Calu3 (cell line): ENCODE measurements around the gene ZSCAN5C. TPM values are rescaled to one million over a fixed set of nuclear protein-coding genes. Genes with fewer than 3 reads are reported as not detected.

ENCODE experiments used
- BruUV-seq: library from RNA; stranded (reverse); fragments of 400-500 nt; replicated peaks from 2 replicates; lab custom pipeline; 2021; lab: Mats Ljungman, UMichigan
- CTCF ChIA-PET: fragments of 300-600 bp; sonication (Branson Sonifier 250); formaldehyde crosslinking; loops from one replicate; lab custom pipeline; 2022; ENCODE audit warnings: antibody characterized with exemption; lab: Charles Lee
- DNase-seq: peaks from one replicate; pipeline ENCODE4 v3.0.0; 2022
- H3K27ac Mint-ChIP-seq: one replicate; pipeline ENCODE4 v1.8.0; 2022; ENCODE audit warnings: mixed read lengths; ENCODE audit not compliant: unreplicated experiment
- H3K27me3 Mint-ChIP-seq: one replicate; pipeline ENCODE4 v1.8.0; 2022; ENCODE audit warnings: mixed read lengths; ENCODE audit not compliant: unreplicated experiment
- H3K36me3 Mint-ChIP-seq: one replicate; pipeline ENCODE4 v1.8.0; 2022; ENCODE audit warnings: mild to moderate bottlenecking, moderate library complexity, mixed read lengths; ENCODE audit not compliant: insufficient read depth, unreplicated experiment
- H3K4me1 Mint-ChIP-seq: one replicate; pipeline ENCODE4 v1.8.0; 2022; ENCODE audit warnings: mild to moderate bottlenecking, low read depth, mixed read lengths; ENCODE audit not compliant: unreplicated experiment
- H3K4me3 Mint-ChIP-seq: one replicate; pipeline ENCODE4 v1.8.0; 2022; ENCODE audit warnings: mild to moderate bottlenecking, low read depth, moderate library complexity, mixed read lengths; ENCODE audit not compliant: unreplicated experiment
- H3K9me3 Mint-ChIP-seq: one replicate; pipeline ENCODE4 v1.8.0; 2022; ENCODE audit warnings: low read depth, mixed read lengths; ENCODE audit not compliant: unreplicated experiment
- CTCF ChIP-seq: fragments of 200-600 bp; IDR thresholded peaks from one replicate; pipeline ENCODE4 v1.8.0; 2022; ENCODE audit warnings: antibody characterized with exemption; ENCODE audit not compliant: unreplicated experiment
- intact Hi-C: fragments of 100-400 bp; cut with micrococcal nuclease; formaldehyde crosslinking; loops from one replicate; pipeline ENCODE4 v1.10.0; 2022; ENCODE audit not compliant: unreplicated experiment
- total RNA-seq: library from RNA; stranded (reverse); gene quantifications from 2 replicates; pipeline ENCODE4 v1.2.3, GENCODE V29; 2022

Gene ZSCAN5C
- total RNA-seq, 1 experiment from 2014 or later: not detected

- no peak for DNase-seq
- intact Hi-C loops: loop anchor here (10.0 kb wide), 1 partner anchor 158 kb away; no protein-coding TSS in a partner anchor
- H3K27ac Mint-ChIP-seq: no peak overlapping the region
- no peaks in the 10 kb centered on the region for H3K36me3 Mint-ChIP-seq
- CTCF ChIA-PET: no interaction called here
- H3K4me1 Mint-ChIP-seq: no peaks in the 10 kb centered on the region
- no TSS peak for BruUV-seq
- no peak for TF ChIP-seq CTCF
- peaks cover 65% of the 10 kb centered on the region for H3K27me3 Mint-ChIP-seq
- H3K9me3 Mint-ChIP-seq: no peaks in the 10 kb centered on the region
- no peak overlapping the region for H3K4me3 Mint-ChIP-seq
Measured at GRCh38 chr19:56176881-56177280, 25.2 kb upstream of the ZSCAN5C start.

GRCh38 chr19:56177564-56178243 lies 24.4 kb upstream of the ZSCAN5C start:
- H3K27ac Mint-ChIP-seq: no peak overlapping the region
- no peak for TF ChIP-seq CTCF
- intact Hi-C loops: loop anchor here (10.0 kb wide), 1 partner anchor 157 kb away; no protein-coding TSS in a partner anchor
- CTCF ChIA-PET: interaction anchor here (0.7 kb wide), 1 partner anchor 276 kb away, joined by 6 read pairs; no protein-coding TSS in a partner anchor
- peaks cover 73% of the 10 kb centered on the region for H3K27me3 Mint-ChIP-seq
- H3K9me3 Mint-ChIP-seq: no peaks in the 10 kb centered on the region
- DNase-seq: no peak
- H3K36me3 Mint-ChIP-seq: no peaks in the 10 kb centered on the region
- no peaks in the 10 kb centered on the region for H3K4me1 Mint-ChIP-seq
- no TSS peak for BruUV-seq
- H3K4me3 Mint-ChIP-seq: no peak overlapping the region

- Mint-ChIP-seq H3K4me3 (no peak overlapping the region), H3K36me3 (no peaks in the 10 kb centered on the region), H3K27me3 (peaks cover 51% of the 10 kb centered on the region), H3K9me3 (no peaks in the 10 kb centered on the region), H3K27ac (no peak overlapping the region), H3K4me1 (no peaks in the 10 kb centered on the region)
- TF ChIP-seq CTCF: no peak
- intact Hi-C loops: no loop called here
- CTCF ChIA-PET: no interaction called here
- no peak for DNase-seq
- BruUV-seq: no TSS peak
Measured at GRCh38 chr19:56189785-56190184, 12.3 kb upstream of the ZSCAN5C start.

GRCh38 chr19:56191115-56191514 lies 11.0 kb upstream of the ZSCAN5C start:
- Mint-ChIP-seq H3K36me3 (no peaks in the 10 kb centered on the region), H3K27me3 (peaks cover 42% of the 10 kb centered on the region), H3K27ac (no peak overlapping the region), H3K4me1 (no peaks in the 10 kb centered on the region), H3K9me3 (no peaks in the 10 kb centered on the region), H3K4me3 (no peak overlapping the region)
- TF ChIP-seq CTCF: no peak
- intact Hi-C loops: no loop called here
- no TSS peak for BruUV-seq
- CTCF ChIA-PET: no interaction called here
- DNase-seq: no peak
